HepG2 (cell line): ENCODE results near the gene TMEM114. TPM values are rescaled to one million over a fixed set of nuclear protein-coding genes. Genes with fewer than 3 reads are reported as not detected.

Experiments
- AKAP8 ChIP-seq: sonication (generic); formaldehyde crosslinking; IDR thresholded peaks from 2 replicates; pipeline ENCODE4 v1.5.1; 2020; ENCODE audit warnings: mild to moderate bottlenecking, missing genetic modification reagents
- FOXA3 ChIP-seq: IDR thresholded peaks from 2 replicates; pipeline ENCODE4 v1.6.1; 2016; ENCODE audit warnings: missing genetic modification reagents, missing compliant biosample characterization
- HNF4A ChIP-seq: sonication (generic); formaldehyde crosslinking; IDR thresholded peaks from 2 replicates; pipeline ENCODE4 v1.4.0; 2020; ENCODE audit warnings: missing genetic modification reagents
- MEF2D ChIP-seq: sonication (generic); formaldehyde crosslinking; IDR thresholded peaks from 2 replicates; pipeline ENCODE4 v1.5.1; 2020; ENCODE audit warnings: mild to moderate bottlenecking, missing genetic modification reagents
- NCOR1 ChIP-seq: fragments of 200-600 bp; sonication (generic); IDR thresholded peaks from 2 replicates; pipeline ENCODE4 v1.7.0; 2017; ENCODE audit warnings: antibody characterized with exemption, low read length, borderline replicate concordance
- PRDM15 ChIP-seq: sonication (generic); formaldehyde crosslinking; IDR thresholded peaks from 2 replicates; pipeline ENCODE4 v1.4.0; 2020; ENCODE audit warnings: missing genetic modification reagents
- TBX2 ChIP-seq: sonication (generic); formaldehyde crosslinking; IDR thresholded peaks from 2 replicates; pipeline ENCODE4 v1.5.0; 2020; ENCODE audit warnings: missing genetic modification reagents, mild to moderate bottlenecking, borderline replicate concordance
- ZFY ChIP-seq: sonication (generic); formaldehyde crosslinking; IDR thresholded peaks from 2 replicates; pipeline ENCODE4 v1.4.0; 2020; ENCODE audit warnings: missing genetic modification reagents
- ZNF362 ChIP-seq: sonication (generic); formaldehyde crosslinking; IDR thresholded peaks from 2 replicates; pipeline ENCODE4 v1.4.0; 2020; ENCODE audit warnings: missing genetic modification reagents, mild to moderate bottlenecking, borderline replicate concordance
- ZNF484 ChIP-seq: sonication (generic); formaldehyde crosslinking; IDR thresholded peaks from 2 replicates; pipeline ENCODE4 v1.5.1; 2020; ENCODE audit warnings: mild to moderate bottlenecking, low read depth, missing genetic modification reagents, borderline replicate concordance
- ZNF572 ChIP-seq: sonication (generic); formaldehyde crosslinking; IDR thresholded peaks from 2 replicates; pipeline ENCODE4 v1.5.1; 2020; ENCODE audit warnings: mild to moderate bottlenecking, missing genetic modification reagents
- ZNF646 ChIP-seq: sonication (generic); formaldehyde crosslinking; IDR thresholded peaks from 2 replicates; pipeline ENCODE4 v1.9.0; 2021; ENCODE audit warnings: mild to moderate bottlenecking, missing genetic modification reagents
- ZNF674 ChIP-seq: sonication (generic); formaldehyde crosslinking; IDR thresholded peaks from 2 replicates; pipeline ENCODE4 v1.5.0; 2020; ENCODE audit warnings: low read depth, mild to moderate bottlenecking, missing genetic modification reagents
- ZNF713 ChIP-seq: sonication (generic); formaldehyde crosslinking; IDR thresholded peaks from 2 replicates; pipeline ENCODE4 v1.4.0; 2020; ENCODE audit warnings: mild to moderate bottlenecking, missing genetic modification reagents
- ZNF747 ChIP-seq: sonication (generic); formaldehyde crosslinking; IDR thresholded peaks from 2 replicates; pipeline ENCODE4 v1.8.1; 2023; ENCODE audit warnings: missing genetic modification reagents, mild to moderate bottlenecking, borderline replicate concordance
- ZZZ3 ChIP-seq: sonication (generic); formaldehyde crosslinking; IDR thresholded peaks from 2 replicates; pipeline ENCODE4 v1.4.0; 2020; ENCODE audit warnings: missing genetic modification reagents, mild to moderate bottlenecking, borderline replicate concordance
- polyA plus RNA-seq, 8 experiments: library from polyadenylated mRNA; depleted of rRNA in 3 of 8; stranded (reverse) in 7 of 8; unstranded in 1 of 8; fragments of >200 nt; fragmentation: Illumina TruSeq in 4 of 8; extraction: Trizol in 4 of 8; gene quantifications; 2 replicates each; pipeline versions ENCODE4 v1.2.1 to v1.2.3, GENCODE V29; 2011 to 2016; ENCODE audit warnings: low read depth in 4 of 8, missing spikeins in 1 of 8, mixed read lengths in 1 of 8; ENCODE audit not compliant: insufficient read depth in 1 of 8
- total RNA-seq, 5 experiments: library from RNA; depleted of rRNA; stranded (reverse); fragments of >200 nt; fragmentation: Illumina TruSeq; extraction: Trizol; gene quantifications; 2 replicates each; pipeline ENCODE4 v1.2.3, GENCODE V29; 2016; ENCODE audit warnings: low read depth in 1 of 5

The TMEM114 gene
- total and polyA plus RNA-seq, 2 of the 13 experiments (the other 11 are each of a cell fraction or from before 2014, with no cell fraction given) = not detected

- TF ChIP-seq ZNF646 (CRISPR knock-in tag) (peak; percentile 96), AKAP8 (CRISPR knock-in tag) (no peak), PRDM15 (CRISPR knock-in tag) (peak; percentile 89), FOXA3 (CRISPR knock-in tag) (peak; percentile 59; the same call in 1 of the 2 replicates), HNF4A (CRISPR knock-in tag) (peak; percentile 86), ZNF674 (no peak), ZNF572 (0 out of 2 replicates have a peak, but pooled peaks have one; percentile 25), MEF2D (CRISPR knock-in tag) (peak; percentile 95), ZNF713 (CRISPR knock-in tag) (peak; percentile 69; the same call in 1 of the 2 replicates), ZFY (CRISPR knock-in tag) (peak; percentile 45; the same call in 1 of the 2 replicates), NCOR1 (peak; percentile 64; the same call in 1 of the 2 replicates), ZNF747 (CRISPR knock-in tag) (no peak), TBX2 (peak; percentile 49; the same call in 1 of the 2 replicates), ZZZ3 (CRISPR knock-in tag) (0 out of 2 replicates have a peak, but pooled peaks have one; percentile 39), ZNF362 (CRISPR knock-in tag) (peak; percentile 92), ZNF484 (CRISPR knock-in tag) (no peak)
These were observed 37.7 kb downstream of the TMEM114 start (continued) for GRCh38 chr16:8552487-8553221.
